ENCODE measurements around the gene PTK7.
"Not testable (repeated sequence)": the region's sequence is repeated elsewhere in the genome, so short reads cannot be mapped to it uniquely, and the experiment has no call there.

PTK7 gene

GRCh38 chr6:43075670-43076463, at the start of gene PTK7:
PTK7 (plus strand) TSS chr6:43076314; CDS start chr6:43076489, 175 bp downstream.
- DNase-seq (ENCODE audit: low read depth): no peak

GRCh38 chr6:43026365-43026764, 49.7 kb upstream of the PTK7 start:
- DNase-seq (ENCODE audit: low read depth): no peak

GRCh38 chr6:43029120-43029519, 47.0 kb upstream of the PTK7 start:
- DNase-seq (ENCODE audit: low read depth): no peak

GRCh38 chr6:43032326-43032725, 43.8 kb upstream of the PTK7 start:
- no peak for DNase-seq (ENCODE audit: low read depth)

GRCh38 chr6:43033496-43034189, 42.5 kb upstream of the PTK7 start:
- DNase-seq (ENCODE audit: low read depth): no peak

GRCh38 chr6:43034190-43034525, 42.0 kb upstream of the PTK7 start:
- DNase-seq (ENCODE audit: low read depth): no peak

GRCh38 chr6:43035495-43036194, 40.5 kb upstream of the PTK7 start:
- no peak for DNase-seq (ENCODE audit: low read depth)

- no peak for DNase-seq (ENCODE audit: low read depth)
These were observed 39.4 kb upstream of the PTK7 start for GRCh38 chr6:43036712-43037111.

GRCh38 chr6:43037197-43037596, 38.9 kb upstream of the PTK7 start:
- no peak for DNase-seq (ENCODE audit: low read depth)

- no peak for DNase-seq (ENCODE audit: low read depth)
These were observed 38.4 kb upstream of the PTK7 start for GRCh38 chr6:43037706-43038105.

- DNase-seq (ENCODE audit: low read depth): no peak
These were observed 37.4 kb upstream of the PTK7 start for GRCh38 chr6:43038727-43039126.

- no peak for DNase-seq (ENCODE audit: low read depth)
These were observed 35.4 kb upstream of the PTK7 start for GRCh38 chr6:43040542-43041257.

- DNase-seq (ENCODE audit: low read depth): not testable (repeated sequence)
These were observed 34.6 kb upstream of the PTK7 start for GRCh38 chr6:43041475-43041874.

- DNase-seq (ENCODE audit: low read depth): no peak
These were observed 32.8 kb upstream of the PTK7 start for GRCh38 chr6:43043310-43043709.

GRCh38 chr6:43045371-43045930, 30.7 kb upstream of the PTK7 start:
- DNase-seq (ENCODE audit: low read depth): no peak

- no peak for DNase-seq (ENCODE audit: low read depth)
These were observed 28.1 kb upstream of the PTK7 start for GRCh38 chr6:43047998-43048397.

GRCh38 chr6:43050981-43051380, 25.1 kb upstream of the PTK7 start:
- DNase-seq (ENCODE audit: low read depth): no peak

- DNase-seq (ENCODE audit: low read depth): no peak
These were observed 23.8 kb upstream of the PTK7 start for GRCh38 chr6:43052225-43052841.

- DNase-seq (ENCODE audit: low read depth): no peak
These were observed 23.1 kb upstream of the PTK7 start for GRCh38 chr6:43052842-43053544.

GRCh38 chr6:43053545-43054205, 22.4 kb upstream of the PTK7 start, which contains the start of gene CUL7:
CUL7 (minus strand) TSS chr6:43053851; CDS start chr6:43052788, 1,063 bp downstream.
- peak; percentile 85 for DNase-seq (ENCODE audit: low read depth)
